Neural progenitor cell (in vitro differentiated cells): ENCODE data around the gene PIK3R6.

ENCODE experiments used
- EZH2phosphoT487 ChIP-seq: fragments of 200-600 bp; sonication (generic); IDR thresholded peaks from 2 replicates; pipeline ENCODE4 v1.6.1; 2017; ENCODE audit warnings: antibody characterized with exemption
- TF ChIP-seq, protein P1 (sequence below): fragments of 200-600 bp; sonication (generic); IDR thresholded peaks from 2 replicates; pipeline ENCODE4 v1.5.1; 2017; ENCODE audit warnings: antibody characterized with exemption, mild to moderate bottlenecking

DNA sequence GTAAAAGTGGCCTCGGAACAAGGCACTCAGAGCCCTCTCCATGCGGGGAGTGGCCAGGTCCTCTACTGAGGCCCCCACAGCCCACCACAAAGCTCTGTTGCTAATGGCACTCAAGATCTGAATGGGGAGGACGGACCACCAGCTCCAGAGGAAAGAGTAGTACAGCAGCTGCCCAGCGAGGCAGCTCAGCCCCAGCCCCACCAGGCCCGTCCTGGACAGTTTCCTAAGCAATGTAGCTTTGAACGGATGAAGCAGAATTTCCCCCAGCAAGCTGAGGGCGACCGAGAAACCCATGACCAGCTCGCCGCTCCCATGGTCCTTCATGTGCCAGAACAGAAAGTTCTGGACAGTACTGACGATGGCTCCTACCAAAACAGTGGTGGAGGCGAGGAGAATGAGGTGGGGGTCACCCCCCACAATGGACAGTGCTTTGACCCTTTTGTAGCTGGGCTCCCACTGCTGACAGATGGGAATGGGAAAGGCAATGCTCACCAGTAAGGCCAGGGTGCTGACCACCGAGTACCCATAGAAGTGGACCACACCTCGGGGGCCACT, 69.8 kb downstream of the PIK3R6 start:
- TF ChIP-seq EZH2phosphoT487: no peak
- TF ChIP-seq, protein P1, sequence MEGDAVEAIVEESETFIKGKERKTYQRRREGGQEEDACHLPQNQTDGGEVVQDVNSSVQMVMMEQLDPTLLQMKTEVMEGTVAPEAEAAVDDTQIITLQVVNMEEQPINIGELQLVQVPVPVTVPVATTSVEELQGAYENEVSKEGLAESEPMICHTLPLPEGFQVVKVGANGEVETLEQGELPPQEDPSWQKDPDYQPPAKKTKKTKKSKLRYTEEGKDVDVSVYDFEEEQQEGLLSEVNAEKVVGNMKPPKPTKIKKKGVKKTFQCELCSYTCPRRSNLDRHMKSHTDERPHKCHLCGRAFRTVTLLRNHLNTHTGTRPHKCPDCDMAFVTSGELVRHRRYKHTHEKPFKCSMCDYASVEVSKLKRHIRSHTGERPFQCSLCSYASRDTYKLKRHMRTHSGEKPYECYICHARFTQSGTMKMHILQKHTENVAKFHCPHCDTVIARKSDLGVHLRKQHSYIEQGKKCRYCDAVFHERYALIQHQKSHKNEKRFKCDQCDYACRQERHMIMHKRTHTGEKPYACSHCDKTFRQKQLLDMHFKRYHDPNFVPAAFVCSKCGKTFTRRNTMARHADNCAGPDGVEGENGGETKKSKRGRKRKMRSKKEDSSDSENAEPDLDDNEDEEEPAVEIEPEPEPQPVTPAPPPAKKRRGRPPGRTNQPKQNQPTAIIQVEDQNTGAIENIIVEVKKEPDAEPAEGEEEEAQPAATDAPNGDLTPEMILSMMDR: no peak
